Endodermal cell (in vitro differentiated cells): ENCODE data around the gene FTSJ3. TPM values are rescaled to one million over a fixed set of nuclear protein-coding genes. Genes with fewer than 3 reads are reported as not detected.
A peak's percentile ranks its signal among the peaks of the same experiment; 100 is the strongest.

ENCODE experiments used
- DNase-seq: peaks from one replicate; pipeline ENCODE4 v3.0.0-alpha.2; 2017
- H3K27ac ChIP-seq: 2 replicates; pipeline ENCODE4 v1.5.1; 2013; ENCODE audit warnings: mild to moderate bottlenecking, low read depth, low read length, moderate library complexity
- H3K27me3 ChIP-seq: 2 replicates; pipeline ENCODE4 v1.6.1; 2013; ENCODE audit warnings: mild to moderate bottlenecking, low read length, moderate library complexity; ENCODE audit not compliant: insufficient read depth, control insufficient read depth, poor library complexity, severe bottlenecking
- H3K36me3 ChIP-seq: 2 replicates; pipeline ENCODE4 v1.7.0; 2013; ENCODE audit warnings: mild to moderate bottlenecking, low read length, moderate library complexity; ENCODE audit not compliant: control insufficient read depth, insufficient read depth
- H3K4me1 ChIP-seq: one replicate; pipeline ENCODE4 v1.7.0; 2013; ENCODE audit warnings: low read length; ENCODE audit not compliant: control insufficient read depth, insufficient read depth
- H3K4me3 ChIP-seq: 2 replicates; pipeline ENCODE4 v1.5.1; 2013; ENCODE audit warnings: mild to moderate bottlenecking, low read length, moderate library complexity
- H3K9ac ChIP-seq: 2 replicates; pipeline ENCODE4 v1.6.1; 2013; ENCODE audit warnings: mild to moderate bottlenecking, low read length, moderate library complexity; ENCODE audit not compliant: poor library complexity, severe bottlenecking; ENCODE audit errors: extremely low read depth
- H3K9me3 ChIP-seq: 2 replicates; pipeline ENCODE4 v1.6.1; 2013; ENCODE audit warnings: mild to moderate bottlenecking, low read length, moderate library complexity; ENCODE audit not compliant: control insufficient read depth
- H3K27ac Mint-ChIP-seq: 2 replicates; pipeline ENCODE4 v1.8.0; 2020; ENCODE audit warnings: mixed read lengths
- H3K27me3 Mint-ChIP-seq: 2 replicates; pipeline ENCODE4 v1.8.0; 2021; ENCODE audit warnings: mild to moderate bottlenecking, mixed read lengths; ENCODE audit not compliant: insufficient read depth
- H3K36me3 Mint-ChIP-seq: 2 replicates; pipeline ENCODE4 v1.8.0; 2020; ENCODE audit warnings: low read depth, mixed read lengths
- H3K4me1 Mint-ChIP-seq: 2 replicates; pipeline ENCODE4 v1.8.0; 2020; ENCODE audit warnings: mixed read lengths
- H3K4me3 Mint-ChIP-seq: 2 replicates; pipeline ENCODE4 v1.8.0; 2020; ENCODE audit warnings: mild to moderate bottlenecking, moderate library complexity, mixed read lengths
- H3K9me3 Mint-ChIP-seq: 2 replicates; pipeline ENCODE4 v1.8.0; 2020; ENCODE audit warnings: mild to moderate bottlenecking, mixed read lengths
- WGBS, 2 experiments: methylation state at CpG; one replicate each; pipeline versions ENCODE4 v1.1.5 to v1.1.7; 2013; ENCODE audit warnings: missing lambda C conversion rate in 2 of 2, mixed read lengths in 1 of 2; ENCODE audit not compliant: insufficient coverage in 1 of 2, insufficient read length in 1 of 2; 5-methylcytosine and 5-hydroxymethylcytosine counted together
- total RNA-seq, 2 donors: library from RNA; stranded (reverse); fragmentation: NEBNext Ultra II Directional in 1 of 2; extraction: Animal tissue kit (Norgen Biotek cat#: 25700) in 1 of 2; gene quantifications; 2 replicates in 1 of 2; 3 replicates in 1 of 2; pipeline ENCODE4 v1.2.1, GENCODE V29; 2021
- TF ChIP-seq, protein P1 (sequence below): fragments of 200-600 bp; sonication (generic); conservative IDR thresholded peaks from 2 replicates; pipeline ENCODE4 v1.5.0; 2021; ENCODE audit warnings: antibody characterized with exemption, mild to moderate bottlenecking

FTSJ3 gene
- total RNA-seq, 2 donors from 2014 or later: 58.5 to 72.3 TPM

DNA sequence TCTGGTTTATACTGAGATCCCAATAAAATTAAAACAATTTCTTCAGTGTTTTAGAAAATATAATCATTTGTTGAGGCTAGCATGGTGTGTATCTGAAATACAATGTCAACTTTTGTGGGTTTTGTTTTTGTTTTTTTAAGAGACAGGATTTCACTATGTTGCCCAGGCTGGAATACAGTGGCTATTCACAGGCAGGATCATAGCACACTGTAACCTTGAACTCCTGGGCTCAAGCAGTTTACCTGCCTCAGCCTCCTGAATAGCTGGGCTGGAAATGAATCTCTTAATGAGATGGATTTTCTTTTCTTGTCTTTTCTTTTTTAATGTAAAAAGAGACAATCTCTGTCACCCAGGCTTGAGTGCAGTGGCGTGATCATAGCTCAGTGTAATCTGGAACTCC lies 41.3 kb downstream of the FTSJ3 start:
- no peaks in the 10 kb centered on the region for H3K9me3 Mint-ChIP-seq
- 100% methylated on average over 1 of the region's 1 CpG for WGBS, 2 experiments
- H3K36me3 ChIP-seq: peaks cover 91% of the 10 kb centered on the region
- no peak overlapping the region for H3K27ac ChIP-seq
- no peak overlapping the region for H3K27ac Mint-ChIP-seq
- peaks cover 48% of the 10 kb centered on the region for H3K36me3 Mint-ChIP-seq
- no peak overlapping the region for H3K4me3 ChIP-seq
- no peak overlapping the region for H3K4me3 Mint-ChIP-seq
- no peaks in the 10 kb centered on the region for H3K9me3 ChIP-seq
- H3K9ac ChIP-seq: no peak overlapping the region
- H3K4me1 Mint-ChIP-seq: peaks cover 3% of the 10 kb centered on the region
- H3K4me1 ChIP-seq: no peaks in the 10 kb centered on the region
- no peaks in the 10 kb centered on the region for H3K27me3 Mint-ChIP-seq
- H3K27me3 ChIP-seq: no peaks in the 10 kb centered on the region
- no peak for DNase-seq
- TF ChIP-seq, protein P1, sequence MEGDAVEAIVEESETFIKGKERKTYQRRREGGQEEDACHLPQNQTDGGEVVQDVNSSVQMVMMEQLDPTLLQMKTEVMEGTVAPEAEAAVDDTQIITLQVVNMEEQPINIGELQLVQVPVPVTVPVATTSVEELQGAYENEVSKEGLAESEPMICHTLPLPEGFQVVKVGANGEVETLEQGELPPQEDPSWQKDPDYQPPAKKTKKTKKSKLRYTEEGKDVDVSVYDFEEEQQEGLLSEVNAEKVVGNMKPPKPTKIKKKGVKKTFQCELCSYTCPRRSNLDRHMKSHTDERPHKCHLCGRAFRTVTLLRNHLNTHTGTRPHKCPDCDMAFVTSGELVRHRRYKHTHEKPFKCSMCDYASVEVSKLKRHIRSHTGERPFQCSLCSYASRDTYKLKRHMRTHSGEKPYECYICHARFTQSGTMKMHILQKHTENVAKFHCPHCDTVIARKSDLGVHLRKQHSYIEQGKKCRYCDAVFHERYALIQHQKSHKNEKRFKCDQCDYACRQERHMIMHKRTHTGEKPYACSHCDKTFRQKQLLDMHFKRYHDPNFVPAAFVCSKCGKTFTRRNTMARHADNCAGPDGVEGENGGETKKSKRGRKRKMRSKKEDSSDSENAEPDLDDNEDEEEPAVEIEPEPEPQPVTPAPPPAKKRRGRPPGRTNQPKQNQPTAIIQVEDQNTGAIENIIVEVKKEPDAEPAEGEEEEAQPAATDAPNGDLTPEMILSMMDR: no peak

DNA sequence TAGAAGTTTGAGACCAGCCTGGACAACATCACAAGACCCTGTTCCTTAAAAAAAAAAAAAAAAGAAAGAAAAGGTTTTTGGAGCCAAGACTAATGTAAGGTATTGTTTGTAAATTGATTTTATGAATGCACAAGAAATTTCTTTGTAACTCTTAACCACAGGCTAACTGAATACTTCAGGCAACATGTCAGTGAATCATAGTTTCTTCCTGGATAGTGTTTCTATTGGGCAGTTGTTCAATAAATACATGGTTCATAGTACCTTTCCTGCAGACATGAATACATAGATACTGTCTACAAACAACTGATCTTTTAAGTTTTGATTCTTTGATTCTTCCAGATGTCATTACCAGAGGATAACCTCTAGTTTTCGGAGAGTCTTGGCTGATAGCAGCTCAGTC lies 41.9 kb downstream of the FTSJ3 start:
- Histone ChIP-seq H3K27me3 (no peaks in the 10 kb centered on the region), H3K9me3 (no peaks in the 10 kb centered on the region), H3K4me3 (no peak overlapping the region), H3K36me3 (peaks cover 91% of the 10 kb centered on the region), H3K4me1 (no peaks in the 10 kb centered on the region), H3K27ac (no peak overlapping the region), H3K9ac (no peak overlapping the region)
- Mint-ChIP-seq H3K4me1 (peaks cover 3% of the 10 kb centered on the region), H3K27ac (peak overlapping the region; percentile 72), H3K4me3 (no peak overlapping the region), H3K36me3 (peaks cover 54% of the 10 kb centered on the region), H3K27me3 (no peaks in the 10 kb centered on the region), H3K9me3 (no peaks in the 10 kb centered on the region)
- no peak for DNase-seq
- TF ChIP-seq, protein P1: no peak
- WGBS, 2 experiments: 100% methylated on average over 1 of the region's 1 CpG; no CpG with 5 or more reads in 1 of the 2 experiments

DNA sequence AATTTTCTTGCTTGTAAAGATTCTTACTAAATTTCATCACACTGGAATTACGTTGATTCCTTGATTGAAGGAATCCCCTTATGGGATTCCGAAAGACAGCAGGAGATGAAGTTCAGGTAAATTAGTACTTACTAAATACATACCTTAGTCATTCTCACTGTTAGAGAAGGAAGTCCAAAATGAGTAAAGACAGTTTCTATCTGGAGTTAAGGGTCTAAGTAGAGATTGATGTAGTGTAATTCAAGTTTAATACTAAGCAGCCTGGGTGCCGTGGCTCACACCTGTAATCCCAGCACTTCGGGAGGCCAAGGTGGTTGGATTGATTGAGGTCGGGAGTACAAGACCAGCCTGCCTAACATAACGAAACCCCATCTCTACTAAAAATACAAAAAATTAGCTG lies 43.9 kb downstream of the FTSJ3 start:
- H3K4me1 ChIP-seq: no peaks in the 10 kb centered on the region
- Mint-ChIP-seq H3K36me3 (peaks cover 58% of the 10 kb centered on the region), H3K4me1 (peaks cover 6% of the 10 kb centered on the region), H3K9me3 (no peaks in the 10 kb centered on the region), H3K27ac (peak overlapping the region; percentile 56), H3K4me3 (no peak overlapping the region), H3K27me3 (no peaks in the 10 kb centered on the region)
- H3K4me3 ChIP-seq: no peak overlapping the region
- H3K9me3 ChIP-seq: no peaks in the 10 kb centered on the region
- 92% methylated on average over 5 of the region's 6 CpGs; no CpG with 5 or more reads in 1 of the 2 experiments for WGBS, 2 experiments
- no peak overlapping the region for H3K27ac ChIP-seq
- H3K27me3 ChIP-seq: no peaks in the 10 kb centered on the region
- TF ChIP-seq, protein P1: no peak
- peaks cover 91% of the 10 kb centered on the region for H3K36me3 ChIP-seq
- no peak overlapping the region for H3K9ac ChIP-seq
- no peak for DNase-seq
